Measurements from ENCODE around the gene SMG9. TPM values are rescaled to one million over a fixed set of nuclear protein-coding genes. Genes with fewer than 3 reads are reported as not detected.

Gene SMG9
- total and polyA plus RNA-seq, 4 donors = 14.9 to 50.6 (median 30.2) TPM

GRCh38 chr19:43752287-43752875 is 2.4 kb downstream of the SMG9 start:
- no peak overlapping the region for H3K4me3 ChIP-seq (ENCODE audit: low read length in 2 of 2)
- H3K4me1 ChIP-seq (ENCODE audit: control insufficient read depth in 1 of 2, insufficient read depth in 2 of 2, low read length in 2 of 2) = peaks cover 0 to 3% of the 10 kb centered on the region in 2 donors
- no peak for DNase-seq
- no peak overlapping the region for H3K27ac ChIP-seq (ENCODE audit: low read depth in 1 of 2, low read length in 2 of 2)
- intact Hi-C loops (cut with DNase I) = no loop called here
- no peaks in the 10 kb centered on the region for H3K9me3 ChIP-seq (ENCODE audit: control insufficient read depth, low read length)
- H3K36me3 ChIP-seq (ENCODE audit: control insufficient read depth in 1 of 2, insufficient read depth in 2 of 2, low read length in 1 of 2) = peaks cover 4% of the 10 kb centered on the region in 2 donors
- 93 to 95% methylated on average over 6 of the region's 6 CpGs for WGBS, 2 donors
- ATAC-seq (ENCODE audit: low FRiP score) = no peak
- H3K27me3 ChIP-seq (ENCODE audit: control insufficient read depth in 1 of 2, insufficient read depth in 2 of 2, low read length in 1 of 2) = no peaks in the 10 kb centered on the region

- DNase-seq (no peak), ATAC-seq (ENCODE audit: low FRiP score) (no peak)
- 75 to 80% methylated on average over 4 of the region's 4 CpGs for WGBS, 2 donors
- intact Hi-C loops (cut with DNase I) = no loop called here
- Histone ChIP-seq H3K4me3 (ENCODE audit: low read length in 2 of 2) (no peak overlapping the region), H3K4me1 (ENCODE audit: control insufficient read depth in 1 of 2, insufficient read depth in 2 of 2, low read length in 2 of 2) (peaks cover 0 to 3% of the 10 kb centered on the region in 2 donors), H3K27ac (ENCODE audit: low read depth in 1 of 2, low read length in 2 of 2) (no peak overlapping the region), H3K9me3 (ENCODE audit: control insufficient read depth, low read length) (no peaks in the 10 kb centered on the region), H3K36me3 (ENCODE audit: control insufficient read depth in 1 of 2, insufficient read depth in 2 of 2, low read length in 1 of 2) (peaks cover 4% of the 10 kb centered on the region in 2 donors), H3K27me3 (ENCODE audit: control insufficient read depth in 1 of 2, insufficient read depth in 2 of 2, low read length in 1 of 2) (no peaks in the 10 kb centered on the region)
Measured at GRCh38 chr19:43751466-43752220, 3.1 kb downstream of the SMG9 start.

GRCh38 chr19:43749898-43750297 is 4.9 kb downstream of the SMG9 start:
- H3K9me3 ChIP-seq (ENCODE audit: control insufficient read depth, low read length) = no peaks in the 10 kb centered on the region
- ATAC-seq (ENCODE audit: low FRiP score) = no peak
- no peak for DNase-seq
- peaks cover 0 to 3% of the 10 kb centered on the region in 2 donors for H3K4me1 ChIP-seq (ENCODE audit: control insufficient read depth in 1 of 2, insufficient read depth in 2 of 2, low read length in 2 of 2)
- no peak overlapping the region for H3K4me3 ChIP-seq (ENCODE audit: low read length in 2 of 2)
- H3K36me3 ChIP-seq (ENCODE audit: control insufficient read depth in 1 of 2, insufficient read depth in 2 of 2, low read length in 1 of 2) = peaks cover 4 to 7% of the 10 kb centered on the region in 2 donors
- WGBS, 2 donors = 92 to 94% methylated on average over 1 of the region's 1 CpG
- H3K27me3 ChIP-seq (ENCODE audit: control insufficient read depth in 1 of 2, insufficient read depth in 2 of 2, low read length in 1 of 2) = no peaks in the 10 kb centered on the region
- no peak overlapping the region for H3K27ac ChIP-seq (ENCODE audit: low read depth in 1 of 2, low read length in 2 of 2)
- intact Hi-C loops (cut with DNase I) = no loop called here

- no peaks in the 10 kb centered on the region for H3K27me3 ChIP-seq (ENCODE audit: control insufficient read depth in 1 of 2, insufficient read depth in 2 of 2, low read length in 1 of 2)
- no peak for DNase-seq
- intact Hi-C loops (cut with DNase I) = no loop called here
- 87 to 90% methylated on average over 7 of the region's 7 CpGs for WGBS, 2 donors
- no peaks in the 10 kb centered on the region for H3K9me3 ChIP-seq (ENCODE audit: control insufficient read depth, low read length)
- H3K27ac ChIP-seq (ENCODE audit: low read depth in 1 of 2, low read length in 2 of 2) = no peak overlapping the region
- H3K36me3 ChIP-seq (ENCODE audit: control insufficient read depth in 1 of 2, insufficient read depth in 2 of 2, low read length in 1 of 2) = peaks cover 4 to 7% of the 10 kb centered on the region in 2 donors
- H3K4me3 ChIP-seq (ENCODE audit: low read length in 2 of 2) = no peak overlapping the region
- no peak for ATAC-seq (ENCODE audit: low FRiP score)
- peaks cover 0 to 3% of the 10 kb centered on the region in 2 donors for H3K4me1 ChIP-seq (ENCODE audit: control insufficient read depth in 1 of 2, insufficient read depth in 2 of 2, low read length in 2 of 2)
Measured at GRCh38 chr19:43749152-43749551, 5.6 kb downstream of the SMG9 start.

- Histone ChIP-seq H3K36me3 (ENCODE audit: control insufficient read depth in 1 of 2, insufficient read depth in 2 of 2, low read length in 1 of 2) (peaks cover 4 to 7% of the 10 kb centered on the region in 2 donors), H3K27me3 (ENCODE audit: control insufficient read depth in 1 of 2, insufficient read depth in 2 of 2, low read length in 1 of 2) (no peaks in the 10 kb centered on the region), H3K4me1 (ENCODE audit: control insufficient read depth in 1 of 2, insufficient read depth in 2 of 2, low read length in 2 of 2) (peaks cover 0 to 3% of the 10 kb centered on the region in 2 donors), H3K4me3 (ENCODE audit: low read length in 2 of 2) (no peak overlapping the region), H3K27ac (ENCODE audit: low read depth in 1 of 2, low read length in 2 of 2) (no peak overlapping the region), H3K9me3 (ENCODE audit: control insufficient read depth, low read length) (no peaks in the 10 kb centered on the region)
- intact Hi-C loops (cut with DNase I) = no loop called here
- ATAC-seq (ENCODE audit: low FRiP score) = no peak
- 87 to 90% methylated on average over 4 of the region's 4 CpGs for WGBS, 2 donors
- DNase-seq = no peak
Measured at GRCh38 chr19:43748685-43749084, 6.1 kb downstream of the SMG9 start.

- ATAC-seq (ENCODE audit: low FRiP score) (no peak), DNase-seq (no peak)
- Histone ChIP-seq H3K27ac (ENCODE audit: low read depth in 1 of 2, low read length in 2 of 2) (no peak overlapping the region), H3K4me1 (ENCODE audit: control insufficient read depth in 1 of 2, insufficient read depth in 2 of 2, low read length in 2 of 2) (peaks cover 0 to 3% of the 10 kb centered on the region in 2 donors), H3K9me3 (ENCODE audit: control insufficient read depth, low read length) (no peaks in the 10 kb centered on the region), H3K27me3 (ENCODE audit: control insufficient read depth in 1 of 2, insufficient read depth in 2 of 2, low read length in 1 of 2) (no peaks in the 10 kb centered on the region), H3K4me3 (ENCODE audit: low read length in 2 of 2) (no peak overlapping the region), H3K36me3 (ENCODE audit: control insufficient read depth in 1 of 2, insufficient read depth in 2 of 2, low read length in 1 of 2) (peaks cover 4 to 7% of the 10 kb centered on the region in 2 donors)
- intact Hi-C loops (cut with DNase I) = no loop called here
- 91 to 96% methylated on average over 4 of the region's 4 CpGs for WGBS, 2 donors
Measured at GRCh38 chr19:43748205-43748594, 6.6 kb downstream of the SMG9 start.

GRCh38 chr19:43747557-43748204 is 7.1 kb downstream of the SMG9 start:
- peaks cover 0 to 3% of the 10 kb centered on the region in 2 donors for H3K4me1 ChIP-seq (ENCODE audit: control insufficient read depth in 1 of 2, insufficient read depth in 2 of 2, low read length in 2 of 2)
- intact Hi-C loops (cut with DNase I) = loop anchor here (2.0 kb wide), 1 partner anchor 37 kb away; no protein-coding TSS in a partner anchor
- no peaks in the 10 kb centered on the region for H3K27me3 ChIP-seq (ENCODE audit: control insufficient read depth in 1 of 2, insufficient read depth in 2 of 2, low read length in 1 of 2)
- peaks cover 4 to 7% of the 10 kb centered on the region in 2 donors for H3K36me3 ChIP-seq (ENCODE audit: control insufficient read depth in 1 of 2, insufficient read depth in 2 of 2, low read length in 1 of 2)
- ATAC-seq (ENCODE audit: low FRiP score) (no peak), DNase-seq (no peak)
- no peak overlapping the region for H3K27ac ChIP-seq (ENCODE audit: low read depth in 1 of 2, low read length in 2 of 2)
- H3K4me3 ChIP-seq (ENCODE audit: low read length in 2 of 2) = no peak overlapping the region
- 87% methylated on average over 15 to 16 of the region's 16 CpGs for WGBS, 2 donors
- no peaks in the 10 kb centered on the region for H3K9me3 ChIP-seq (ENCODE audit: control insufficient read depth, low read length)

- Histone ChIP-seq H3K27me3 (ENCODE audit: control insufficient read depth in 1 of 2, insufficient read depth in 2 of 2, low read length in 1 of 2) (no peaks in the 10 kb centered on the region), H3K9me3 (ENCODE audit: control insufficient read depth, low read length) (no peaks in the 10 kb centered on the region), H3K4me3 (ENCODE audit: low read length in 2 of 2) (no peak overlapping the region), H3K36me3 (ENCODE audit: control insufficient read depth in 1 of 2, insufficient read depth in 2 of 2, low read length in 1 of 2) (peaks cover 2 to 6% of the 10 kb centered on the region in 2 donors), H3K4me1 (ENCODE audit: control insufficient read depth in 1 of 2, insufficient read depth in 2 of 2, low read length in 2 of 2) (no peaks in the 10 kb centered on the region), H3K27ac (ENCODE audit: low read depth in 1 of 2, low read length in 2 of 2) (no peak overlapping the region)
- WGBS, 2 donors = 73 to 77% methylated on average over 3 of the region's 3 CpGs
- ATAC-seq (ENCODE audit: low FRiP score) (no peak), DNase-seq (no peak)
- intact Hi-C loops (cut with DNase I) = no loop called here
Measured at GRCh38 chr19:43743059-43743458, 11.7 kb downstream of the SMG9 start.

Measured in aorta (tissue), 5 donors.